Adipocyte (in vitro differentiated cells): ENCODE measurements around the gene GPR37.

Source experiments
- DNase-seq: peaks from one replicate; pipeline ENCODE4 v3.0.0-alpha.2; 2015; ENCODE audit warnings: low read depth
- H3K27me3 ChIP-seq: replicated peaks from 2 replicates; pipeline ENCODE4 v1.7.0; 2013; ENCODE audit warnings: mild to moderate bottlenecking, low read length, moderate library complexity; ENCODE audit not compliant: control insufficient read depth, insufficient read depth
- H3K36me3 ChIP-seq: 2 replicates; pipeline ENCODE4 v1.7.0; 2013; ENCODE audit warnings: low read length, mild to moderate bottlenecking, moderate library complexity; ENCODE audit not compliant: control insufficient read depth, insufficient read depth, severe bottlenecking
- H3K4me1 ChIP-seq: 2 replicates; pipeline ENCODE4 v1.7.0; 2013; ENCODE audit warnings: mild to moderate bottlenecking, low read length, moderate library complexity; ENCODE audit not compliant: control insufficient read depth, insufficient read depth
- H3K4me3 ChIP-seq: 2 replicates; pipeline ENCODE4 v1.7.0; 2013; ENCODE audit warnings: mild to moderate bottlenecking, low read length, moderate library complexity
- H3K9ac ChIP-seq: 2 replicates; pipeline ENCODE4 v1.7.0; 2013; ENCODE audit warnings: mild to moderate bottlenecking, low read length, moderate library complexity
- H3K9me3 ChIP-seq: 2 replicates; pipeline ENCODE4 v1.7.0; 2013; ENCODE audit warnings: mild to moderate bottlenecking, low read length, moderate library complexity; ENCODE audit not compliant: control insufficient read depth

GPR37 gene, protein sequence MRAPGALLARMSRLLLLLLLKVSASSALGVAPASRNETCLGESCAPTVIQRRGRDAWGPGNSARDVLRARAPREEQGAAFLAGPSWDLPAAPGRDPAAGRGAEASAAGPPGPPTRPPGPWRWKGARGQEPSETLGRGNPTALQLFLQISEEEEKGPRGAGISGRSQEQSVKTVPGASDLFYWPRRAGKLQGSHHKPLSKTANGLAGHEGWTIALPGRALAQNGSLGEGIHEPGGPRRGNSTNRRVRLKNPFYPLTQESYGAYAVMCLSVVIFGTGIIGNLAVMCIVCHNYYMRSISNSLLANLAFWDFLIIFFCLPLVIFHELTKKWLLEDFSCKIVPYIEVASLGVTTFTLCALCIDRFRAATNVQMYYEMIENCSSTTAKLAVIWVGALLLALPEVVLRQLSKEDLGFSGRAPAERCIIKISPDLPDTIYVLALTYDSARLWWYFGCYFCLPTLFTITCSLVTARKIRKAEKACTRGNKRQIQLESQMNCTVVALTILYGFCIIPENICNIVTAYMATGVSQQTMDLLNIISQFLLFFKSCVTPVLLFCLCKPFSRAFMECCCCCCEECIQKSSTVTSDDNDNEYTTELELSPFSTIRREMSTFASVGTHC

DNA sequence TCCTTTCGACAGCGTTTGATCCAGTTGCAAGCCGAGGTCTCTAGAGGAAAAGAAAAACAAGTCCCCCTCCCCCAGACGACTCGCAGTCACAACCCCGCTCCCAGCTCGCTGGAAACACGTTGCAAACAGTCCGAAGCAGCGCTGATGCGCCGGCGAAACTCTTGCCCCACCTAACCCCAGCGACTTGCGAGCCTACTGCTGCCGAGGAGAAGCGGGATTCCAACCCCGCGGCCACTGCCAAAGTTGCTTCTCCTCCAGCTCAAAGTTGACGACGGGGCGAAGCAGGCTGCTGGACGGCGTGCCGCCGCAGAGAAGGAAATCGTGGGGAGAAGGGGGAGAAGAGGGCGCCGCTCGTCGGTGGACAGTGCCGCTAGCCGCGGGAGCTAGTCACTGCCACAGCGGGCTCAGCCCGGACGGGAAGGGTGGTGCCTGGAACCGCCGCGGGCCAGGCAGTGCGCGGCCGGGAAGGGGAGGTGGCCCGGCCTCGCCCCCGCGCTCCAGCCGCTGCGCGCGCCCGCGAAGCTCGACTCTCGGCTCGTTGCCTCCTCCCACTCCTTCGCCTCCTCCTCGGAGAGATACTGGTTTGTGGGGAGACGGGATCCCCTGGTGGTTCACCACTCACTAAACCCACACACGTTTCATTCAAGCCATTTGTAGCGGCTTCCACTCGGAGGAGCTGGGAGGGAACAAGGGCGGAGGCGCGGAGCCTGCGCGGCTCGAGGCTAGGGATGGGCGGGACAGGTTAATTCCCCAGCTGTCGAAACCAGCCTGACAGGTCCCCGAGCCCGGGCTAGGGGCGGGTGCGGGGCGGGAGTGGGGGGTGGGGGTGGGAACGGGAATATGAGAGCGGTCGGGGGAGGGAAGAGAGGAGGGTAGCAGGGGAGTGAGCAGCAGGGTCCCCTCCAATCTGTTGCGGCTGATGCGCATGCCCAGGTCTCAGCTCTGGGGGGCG, at the start of gene GPR37:
TSS of gene GPR37 (minus strand) at position 392 of the 952 bp plus-strand sequence. CDS start 816 bp downstream, outside the sequence.
- Histone ChIP-seq H3K9me3 (peaks cover 16% of the 10 kb centered on the region), H3K36me3 (no peaks in the 10 kb centered on the region), H3K4me1 (peaks cover 9% of the 10 kb centered on the region), H3K4me3 (peak within 1 kb of the TSS; percentile 79), H3K27me3 (peaks cover 40% of the 10 kb centered on the region), H3K9ac (peak within 1 kb of the TSS; percentile 13)
- DNase-seq: peak; percentile 59

DNA sequence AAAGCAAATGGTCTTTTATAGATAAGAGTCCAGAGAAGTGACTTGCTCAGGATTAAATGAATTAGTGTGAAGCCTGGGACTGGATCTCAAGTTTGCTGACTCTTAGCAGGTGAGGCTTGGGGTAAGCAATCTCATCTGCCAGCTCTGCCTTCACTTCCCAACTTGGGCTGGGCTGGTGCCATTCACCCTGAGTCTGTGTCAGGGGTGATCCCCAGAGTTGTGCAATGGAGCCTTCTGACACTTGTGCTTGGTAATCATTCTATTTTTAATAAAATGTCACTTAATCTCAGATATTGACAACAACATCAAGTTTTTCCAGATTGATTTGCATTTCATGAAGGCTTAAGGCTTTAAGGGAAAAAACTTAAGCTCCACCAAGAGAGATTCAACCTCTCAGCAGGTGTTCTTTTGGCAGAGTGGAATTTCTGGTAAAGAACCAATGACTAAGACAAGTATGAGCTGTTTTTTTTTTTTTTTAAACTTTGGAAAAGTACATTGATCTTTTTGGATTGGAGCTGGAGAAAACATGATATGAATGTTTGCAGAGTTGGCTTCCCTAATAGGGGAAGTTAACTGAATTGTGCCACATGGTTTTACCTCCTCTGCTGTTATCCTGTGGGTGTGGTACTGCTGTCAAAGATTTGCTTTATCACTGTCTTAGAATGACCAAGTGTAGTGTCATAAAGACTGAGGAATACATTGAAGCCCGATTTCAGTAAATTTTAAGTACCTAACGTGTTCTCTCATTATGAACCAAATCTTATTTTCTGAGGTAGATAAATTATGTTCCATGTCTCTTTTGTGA, 48.6 kb upstream of the GPR37 start:
- DNase-seq: no peak
- H3K36me3 ChIP-seq: no peaks in the 10 kb centered on the region
- H3K9ac ChIP-seq: no peak overlapping the region
- H3K4me1 ChIP-seq: peaks cover 15% of the 10 kb centered on the region
- no peaks in the 10 kb centered on the region for H3K9me3 ChIP-seq
- H3K4me3 ChIP-seq: no peak overlapping the region
- H3K27me3 ChIP-seq: no peaks in the 10 kb centered on the region

DNA sequence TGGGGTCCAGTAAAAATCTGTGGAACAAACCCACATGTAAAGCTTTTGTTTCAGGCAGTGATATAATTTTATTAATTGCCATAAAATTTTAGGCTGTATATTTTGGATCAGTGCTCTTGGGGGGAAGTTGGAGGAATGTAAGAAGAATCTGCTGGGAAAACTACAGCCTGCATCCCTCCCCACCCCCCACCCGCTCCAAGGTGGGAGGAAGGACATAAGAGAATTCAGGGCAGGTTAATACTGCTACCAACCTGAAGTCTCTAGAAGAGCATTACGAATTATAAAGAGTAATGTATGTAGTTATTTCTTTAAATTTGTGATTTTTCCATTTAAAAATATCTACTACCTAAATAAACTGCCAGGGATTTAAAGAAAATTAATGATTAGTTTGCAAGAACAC, 47.2 kb upstream of the GPR37 start:
- no peak overlapping the region for H3K4me3 ChIP-seq
- H3K36me3 ChIP-seq: no peaks in the 10 kb centered on the region
- no peaks in the 10 kb centered on the region for H3K9me3 ChIP-seq
- no peak for DNase-seq
- H3K9ac ChIP-seq: no peak overlapping the region
- H3K4me1 ChIP-seq: peaks cover 15% of the 10 kb centered on the region
- no peaks in the 10 kb centered on the region for H3K27me3 ChIP-seq

DNA sequence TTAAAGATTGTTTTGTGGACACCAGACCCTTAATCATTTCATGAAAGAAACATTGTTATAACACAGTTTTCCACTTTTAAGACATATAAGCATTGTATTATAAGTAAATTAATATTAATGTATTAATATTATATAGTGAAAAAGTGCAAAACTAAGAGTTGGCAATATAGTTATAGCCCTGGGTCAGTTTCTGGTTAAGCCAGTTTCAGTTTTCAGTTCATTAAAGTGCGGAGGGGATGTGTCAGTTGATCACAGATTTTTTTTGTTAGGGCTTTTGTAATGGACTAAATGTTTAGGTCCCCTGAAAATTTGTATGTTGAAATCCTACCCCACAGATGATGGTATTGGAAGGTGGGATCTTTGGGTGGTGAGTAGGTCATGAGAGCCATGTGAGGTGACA, 45.7 kb upstream of the GPR37 start:
- no peak overlapping the region for H3K9ac ChIP-seq
- H3K4me1 ChIP-seq: peaks cover 15% of the 10 kb centered on the region
- H3K4me3 ChIP-seq: no peak overlapping the region
- DNase-seq: no peak
- H3K9me3 ChIP-seq: no peaks in the 10 kb centered on the region
- no peaks in the 10 kb centered on the region for H3K27me3 ChIP-seq
- H3K36me3 ChIP-seq: no peaks in the 10 kb centered on the region

DNA sequence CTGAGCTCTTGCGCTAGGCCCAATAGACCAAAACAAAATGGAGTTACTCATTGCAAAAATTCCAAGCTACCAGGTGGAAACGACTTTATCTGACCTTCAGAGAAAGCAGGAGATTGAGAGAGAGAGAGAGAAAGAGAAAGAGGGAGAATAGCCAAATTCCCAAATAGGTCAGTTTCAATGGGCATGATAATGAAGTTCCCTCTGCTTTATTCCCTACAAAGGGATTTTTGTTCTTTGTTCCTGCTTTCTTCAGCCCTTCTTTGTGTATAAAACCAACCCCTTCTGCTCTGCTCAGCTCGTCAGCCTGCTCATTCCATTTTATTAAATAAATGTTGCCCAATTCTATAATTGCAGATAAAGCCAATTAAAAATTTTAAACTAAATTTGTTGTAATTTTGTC, 45.0 kb upstream of the GPR37 start:
- Histone ChIP-seq H3K4me3 (no peak overlapping the region), H3K27me3 (no peaks in the 10 kb centered on the region), H3K4me1 (peaks cover 15% of the 10 kb centered on the region), H3K36me3 (no peaks in the 10 kb centered on the region), H3K9ac (no peak overlapping the region), H3K9me3 (no peaks in the 10 kb centered on the region)
- DNase-seq: no peak

DNA sequence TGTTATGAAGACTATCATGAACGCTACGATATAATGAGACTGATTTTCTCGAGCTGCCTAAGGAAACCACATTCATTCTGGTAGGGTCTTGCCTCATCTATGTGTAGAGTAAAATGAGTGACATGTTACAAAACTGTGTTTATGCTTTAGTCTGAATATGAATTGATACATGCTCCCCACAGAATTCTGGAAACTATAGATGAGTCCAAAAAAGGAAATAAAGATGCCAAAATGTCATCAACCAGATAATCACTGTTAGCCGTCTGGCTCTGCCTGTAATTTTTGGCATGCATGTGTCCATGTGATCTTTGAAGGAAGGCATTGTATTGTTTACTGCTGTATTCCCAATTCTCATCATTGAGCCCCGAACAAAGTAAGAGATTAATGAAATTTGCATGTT, 42.6 kb upstream of the GPR37 start:
- Histone ChIP-seq H3K4me3 (no peak overlapping the region), H3K9me3 (no peaks in the 10 kb centered on the region), H3K9ac (no peak overlapping the region), H3K4me1 (peaks cover 9% of the 10 kb centered on the region), H3K36me3 (no peaks in the 10 kb centered on the region), H3K27me3 (no peaks in the 10 kb centered on the region)
- DNase-seq: no peak

DNA sequence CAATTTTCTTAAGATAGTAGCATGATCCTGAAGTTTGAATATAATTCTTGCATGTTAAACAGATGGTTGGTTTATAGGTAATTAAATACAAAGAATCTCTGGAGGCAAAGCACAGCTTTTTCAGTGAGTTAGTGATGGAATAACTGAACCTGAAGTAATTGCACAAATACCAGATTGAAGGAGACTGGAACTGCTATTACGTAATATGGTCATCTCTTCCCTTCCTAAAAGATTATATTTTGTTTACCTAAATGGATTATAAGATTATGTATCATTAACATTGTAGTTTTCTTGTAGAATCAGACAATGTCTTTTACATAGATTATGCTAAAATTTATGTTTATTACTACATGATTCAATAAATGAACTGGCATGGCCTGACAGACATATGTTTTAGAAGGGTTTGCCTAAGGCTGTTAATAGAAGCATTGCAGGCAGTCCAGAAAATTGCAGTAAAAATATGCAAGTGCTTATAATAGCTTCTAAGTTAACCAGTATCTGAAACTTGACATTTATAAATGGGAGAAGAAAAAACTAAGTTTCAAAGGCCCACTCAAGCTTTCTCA, 35.8 kb upstream of the GPR37 start:
- H3K4me1 ChIP-seq: no peaks in the 10 kb centered on the region
- H3K4me3 ChIP-seq: no peak overlapping the region
- no peaks in the 10 kb centered on the region for H3K36me3 ChIP-seq
- no peaks in the 10 kb centered on the region for H3K9me3 ChIP-seq
- no peak for DNase-seq
- no peak overlapping the region for H3K9ac ChIP-seq
- no peaks in the 10 kb centered on the region for H3K27me3 ChIP-seq

DNA sequence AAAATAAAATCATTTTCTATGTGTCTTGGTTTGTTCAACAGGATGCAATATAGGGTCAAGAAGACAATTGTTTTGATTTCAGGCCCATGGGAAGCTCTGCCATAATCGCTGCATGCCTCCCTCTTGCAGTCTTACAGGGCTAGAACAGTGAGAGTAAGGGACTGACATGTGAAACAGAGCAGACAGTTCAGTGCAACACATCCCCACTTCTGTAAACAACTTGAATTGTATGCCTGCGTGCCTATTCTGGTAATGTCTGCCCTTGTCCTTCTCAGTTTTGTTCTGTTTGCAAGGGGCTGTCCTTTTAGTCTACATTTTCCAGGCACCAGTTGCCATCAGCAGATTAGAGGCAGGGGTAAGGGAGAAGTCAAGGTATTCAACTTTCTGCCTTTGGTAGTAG, 34.8 kb upstream of the GPR37 start:
- H3K9ac ChIP-seq: no peak overlapping the region
- no peak overlapping the region for H3K4me3 ChIP-seq
- H3K36me3 ChIP-seq: no peaks in the 10 kb centered on the region
- DNase-seq: no peak
- no peaks in the 10 kb centered on the region for H3K27me3 ChIP-seq
- no peaks in the 10 kb centered on the region for H3K4me1 ChIP-seq
- no peaks in the 10 kb centered on the region for H3K9me3 ChIP-seq

DNA sequence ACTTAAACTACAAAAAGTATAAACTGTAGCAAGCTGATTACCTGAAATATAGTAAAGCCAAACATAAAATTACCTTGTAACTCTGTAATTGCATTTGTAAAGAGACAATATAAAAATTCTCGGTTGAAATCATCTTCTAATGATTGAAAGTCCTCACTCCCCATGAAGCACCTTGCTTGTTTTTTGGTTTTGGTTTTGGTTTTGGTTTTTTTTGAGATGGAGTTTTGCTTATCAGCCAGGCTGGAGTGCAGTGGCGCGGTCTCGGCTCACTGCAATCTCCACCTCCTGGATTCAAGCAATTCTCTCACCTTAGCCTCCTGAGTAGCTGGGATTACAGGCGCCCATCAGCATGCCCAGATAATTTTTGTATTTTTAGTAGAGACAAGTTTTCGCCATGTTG, 33.9 kb upstream of the GPR37 start:
- DNase-seq: no peak
- Histone ChIP-seq H3K9ac (no peak overlapping the region), H3K4me1 (no peaks in the 10 kb centered on the region), H3K27me3 (no peaks in the 10 kb centered on the region), H3K4me3 (no peak overlapping the region), H3K9me3 (no peaks in the 10 kb centered on the region), H3K36me3 (no peaks in the 10 kb centered on the region)

DNA sequence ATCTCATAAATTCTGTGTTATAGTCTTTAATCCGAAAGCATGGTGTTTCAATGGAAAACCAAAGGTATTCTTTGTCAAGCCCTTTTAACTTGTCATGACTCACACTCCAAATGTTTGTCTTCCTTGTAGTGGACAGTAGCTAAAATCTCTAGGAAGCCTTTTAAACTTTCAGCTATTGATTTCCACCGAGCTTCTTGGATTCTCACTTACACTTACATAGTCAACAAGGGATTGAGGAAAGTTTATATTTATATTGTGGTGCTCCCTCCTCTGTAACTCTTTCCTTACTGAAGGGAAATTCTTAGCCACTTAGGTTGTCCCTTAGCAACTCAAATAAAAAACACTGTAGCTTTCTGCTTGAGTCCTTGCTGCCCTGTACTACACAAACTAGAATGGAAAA, 31.2 kb upstream of the GPR37 start:
- Histone ChIP-seq H3K36me3 (no peaks in the 10 kb centered on the region), H3K9ac (no peak overlapping the region), H3K27me3 (no peaks in the 10 kb centered on the region), H3K4me1 (no peaks in the 10 kb centered on the region), H3K9me3 (no peaks in the 10 kb centered on the region), H3K4me3 (no peak overlapping the region)
- no peak for DNase-seq
